Measurements from ENCODE around the gene HOXB5. TPM values are rescaled to one million over a fixed set of nuclear protein-coding genes. Genes with fewer than 3 reads are reported as not detected.
A peak's percentile ranks its signal among the peaks of the same experiment; 100 is the strongest.

The HOXB5 gene
- total and polyA plus RNA-seq, 2 of the 4 experiments (the other 2 are of a cell fraction) = 0.54 to 18.0 TPM

- no peak overlapping the region for H3K14ac ChIP-seq (replicated peaks; ENCODE audit: low read depth, low read length)
- dilution Hi-C loops (cut with HindIII; ENCODE audit: low sequenced_read_pairs, unreplicated experiment) (no loop called here), intact Hi-C loops (cut with micrococcal nuclease) (no loop called here), in situ Hi-C loops (cut with MboI; ENCODE audit: low sequenced_read_pairs) (loop anchor here (5.0 to 10.0 kb wide), 2 partner anchors 262 to 575 kb away; no protein-coding TSS in a partner anchor)
- peaks cover 12% of the 10 kb centered on the region for H3K4me1 ChIP-seq (ENCODE audit: control insufficient read depth, insufficient read depth, low read length)
- H4K5ac ChIP-seq (ENCODE audit: low read depth, low read length) = no peak overlapping the region
- no peak overlapping the region for H2BK120ac ChIP-seq (ENCODE audit: low read depth, low read length)
- WGBS, 2 experiments (ENCODE audit: extremely low coverage in 2 of 2, insufficient read length in 1 of 2) = no CpG with 5 or more reads among the region's 5 CpGs
- peak overlapping the region; percentile 78 for H3K23ac ChIP-seq (ENCODE audit: low read depth, low read length)
- H2AK5ac ChIP-seq (ENCODE audit: low read depth, low read length) = peak overlapping the region; percentile 56
- H2BK15ac ChIP-seq (ENCODE audit: low read depth, low read length) = no peak overlapping the region
- no peak overlapping the region for H3K9ac ChIP-seq (ENCODE audit: low read depth, low read length)
- H3K9me3 ChIP-seq (ENCODE audit: control insufficient read depth, insufficient read depth, low read length) = no peaks in the 10 kb centered on the region
- CTCF ChIA-PET = no interaction called here
- peaks cover 9% of the 10 kb centered on the region; the same call in 1 of the 2 replicates for H3K36me3 ChIP-seq (ENCODE audit: control insufficient read depth, insufficient read depth, low read length)
- H4K8ac ChIP-seq (ENCODE audit: low read depth in 2 of 2, low read length in 2 of 2) = no peak overlapping the region
- H3K18ac ChIP-seq (ENCODE audit: low read depth, low read length) = no peak overlapping the region
- peak overlapping the region; percentile 98 for H3K4ac ChIP-seq (ENCODE audit: low read depth, low read length)
- no peak overlapping the region for H2AK9ac ChIP-seq (replicated peaks; ENCODE audit: low read depth, low read length, poor library complexity)
- no peak for TF ChIP-seq CHD1 (IDR thresholded peaks at IDR 0.05; ENCODE audit: low read depth, low read length)
- TF ChIP-seq CEBPB (IDR thresholded peaks at IDR 0.05; ENCODE audit: low read depth, low read length) = no peak
- TF ChIP-seq MAFK (IDR thresholded peaks at IDR 0.05; ENCODE audit: low read depth, low read length) = no peak
- no peak for TF ChIP-seq POLR2A (IDR thresholded peaks at IDR 0.05; ENCODE audit: low read depth, low read length)
- TF ChIP-seq NFE2L2 (IDR thresholded peaks at IDR 0.05; ENCODE audit: low read depth, low read length) = no peak
- TF ChIP-seq MAZ (IDR thresholded peaks at IDR 0.05; ENCODE audit: borderline replicate concordance, low read depth, low read length) = no peak
- TF ChIP-seq BHLHE40 (IDR thresholded peaks at IDR 0.05; ENCODE audit: low read depth, low read length) = no peak
- H3K27ac ChIP-seq (ENCODE audit: insufficient read depth, low read length) = no peak overlapping the region
- H2BK5ac ChIP-seq (ENCODE audit: low read depth, low read length, poor library complexity, severe bottlenecking) = no peak overlapping the region
- H3K9me1 ChIP-seq (ENCODE audit: insufficient read depth, low read length) = 0 out of 2 replicates have a peak, but pooled peaks cover 3% of the 10 kb centered on the region
- no TSS peak for BruUV-seq (replicated peaks)
- H3K79me1 ChIP-seq (ENCODE audit: low read depth in 1 of 2, low read length in 2 of 2) = peaks cover 24 to 42% of the 10 kb centered on the region in 2 experiments; a peak in 3 of 4 replicates
- no peak overlapping the region for H3K56ac ChIP-seq (ENCODE audit: extremely low read depth, insufficient read depth, low read length)
- no peak overlapping the region for H3K4me2 ChIP-seq (ENCODE audit: low read depth, low read length)
- no peak overlapping the region for H3K4me3 ChIP-seq (ENCODE audit: insufficient read depth, low read depth, low read length)
- 0 out of 2 replicates have a peak overlapping the region, but pooled peaks have one; percentile 8 for H2BK20ac ChIP-seq (ENCODE audit: low read depth, low read length)
- DNase-seq (no peak), ATAC-seq (ENCODE audit: low read depth) (no peak)
- H3K27me3 ChIP-seq (ENCODE audit: control insufficient read depth, insufficient read depth, low read length) = no peaks in the 10 kb centered on the region
- peaks cover 15% of the 10 kb centered on the region for H4K20me1 ChIP-seq (ENCODE audit: insufficient read depth, low read length)
- H2AFZ ChIP-seq (replicated peaks; ENCODE audit: low read length, poor library complexity) = no peak overlapping the region
- POLR2A ChIA-PET (ENCODE audit: unreplicated experiment) = interaction anchor here (0.5 kb wide), 1 partner anchor 10 kb away, joined by 5 read pairs; no protein-coding TSS in a partner anchor
- no peak overlapping the region for H4K91ac ChIP-seq (ENCODE audit: insufficient read depth, low read depth, low read length)
These were observed 5.8 kb upstream of the HOXB5 start for GRCh38 chr17:48599354-48599753.
